Ectodermal cell (in vitro differentiated cells): Measurements from ENCODE around the gene PCDHA7.
"Not testable (repeated sequence)": the region's sequence is repeated elsewhere in the genome, so short reads cannot be mapped to it uniquely, and the experiment has no call there.

ENCODE experiments used
- H3K27ac ChIP-seq: 2 replicates; pipeline ENCODE4 v1.7.0; 2013; ENCODE audit warnings: mild to moderate bottlenecking, low read depth, low read length; ENCODE audit not compliant: insufficient read depth, poor library complexity, severe bottlenecking
- H3K27me3 ChIP-seq: 2 replicates; pipeline ENCODE4 v1.7.0; 2013; ENCODE audit warnings: mild to moderate bottlenecking, low read length; ENCODE audit not compliant: insufficient read depth, control insufficient read depth, poor library complexity, severe bottlenecking
- H3K36me3 ChIP-seq: one replicate; pipeline ENCODE4 v1.7.0; 2013; ENCODE audit warnings: low read length; ENCODE audit not compliant: control insufficient read depth, insufficient read depth
- H3K4me1 ChIP-seq: one replicate; pipeline ENCODE4 v1.7.0; 2013; ENCODE audit warnings: low read length; ENCODE audit not compliant: control insufficient read depth, insufficient read depth
- H3K4me3 ChIP-seq: 2 replicates; pipeline ENCODE4 v1.7.0; 2013; ENCODE audit warnings: low read depth, low read length, control low read depth; ENCODE audit not compliant: insufficient read depth
- H3K9me3 ChIP-seq: 2 replicates; pipeline ENCODE4 v1.7.0; 2013; ENCODE audit warnings: mild to moderate bottlenecking, low read length, moderate library complexity; ENCODE audit not compliant: control insufficient read depth
- WGBS, 2 experiments: methylation state at CpG; one replicate each; pipeline ENCODE4 v1.1.7; 2013; ENCODE audit warnings: missing lambda C conversion rate in 2 of 2; 5-methylcytosine and 5-hydroxymethylcytosine counted together

The PCDHA7 gene

DNA sequence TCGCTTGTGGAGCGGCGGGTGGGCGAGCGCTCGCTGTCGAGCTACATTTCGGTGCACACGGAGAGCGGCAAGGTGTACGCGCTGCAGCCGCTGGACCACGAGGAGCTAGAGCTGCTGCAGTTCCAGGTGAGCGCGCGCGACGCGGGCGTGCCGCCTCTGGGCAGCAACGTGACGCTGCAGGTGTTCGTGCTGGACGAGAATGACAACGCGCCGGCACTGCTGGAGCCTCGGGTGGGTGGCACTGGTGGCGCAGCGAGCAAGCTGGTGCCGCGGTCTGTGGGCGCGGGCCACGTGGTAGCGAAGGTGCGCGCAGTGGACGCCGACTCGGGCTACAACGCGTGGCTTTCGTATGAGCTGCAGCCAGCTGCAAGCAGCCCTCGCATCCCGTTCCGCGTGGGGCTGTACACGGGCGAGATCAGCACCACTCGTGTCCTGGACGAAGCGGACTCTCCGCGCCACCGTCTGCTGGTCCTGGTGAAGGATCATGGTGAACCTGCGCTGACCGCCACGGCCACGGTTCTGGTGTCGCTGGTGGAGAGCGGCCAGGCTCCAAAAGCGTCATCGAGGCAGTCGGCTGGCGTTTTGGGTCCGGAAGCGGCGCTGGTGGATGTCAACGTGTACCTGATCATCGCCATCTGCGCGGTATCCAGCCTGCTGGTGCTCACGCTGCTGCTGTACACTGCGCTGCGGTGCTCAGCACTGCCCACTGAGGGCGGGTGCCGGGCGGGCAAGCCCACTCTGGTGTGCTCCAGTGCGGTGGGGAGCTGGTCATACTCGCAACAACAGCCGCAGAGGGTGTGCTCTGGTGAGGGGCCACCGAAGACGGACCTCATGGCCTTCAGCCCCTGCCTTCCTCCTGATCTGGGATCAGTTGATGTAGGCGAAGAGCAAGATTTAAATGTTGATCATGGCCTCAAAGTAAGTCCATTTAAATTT lies 9.0 kb downstream of the PCDHA7 start:
- H3K9me3 ChIP-seq, result peaks cover 2% of the 10 kb centered on the region
- 96 to 97% methylated on average over 86 to 87 of the region's 87 CpGs for WGBS, 2 experiments
- H3K27ac ChIP-seq, result no peak overlapping the region
- H3K4me3 ChIP-seq, result no peak overlapping the region
- H3K27me3 ChIP-seq, result no peaks in the 10 kb centered on the region
- H3K36me3 ChIP-seq, result no peaks in the 10 kb centered on the region
- H3K4me1 ChIP-seq, result no peaks in the 10 kb centered on the region

DNA sequence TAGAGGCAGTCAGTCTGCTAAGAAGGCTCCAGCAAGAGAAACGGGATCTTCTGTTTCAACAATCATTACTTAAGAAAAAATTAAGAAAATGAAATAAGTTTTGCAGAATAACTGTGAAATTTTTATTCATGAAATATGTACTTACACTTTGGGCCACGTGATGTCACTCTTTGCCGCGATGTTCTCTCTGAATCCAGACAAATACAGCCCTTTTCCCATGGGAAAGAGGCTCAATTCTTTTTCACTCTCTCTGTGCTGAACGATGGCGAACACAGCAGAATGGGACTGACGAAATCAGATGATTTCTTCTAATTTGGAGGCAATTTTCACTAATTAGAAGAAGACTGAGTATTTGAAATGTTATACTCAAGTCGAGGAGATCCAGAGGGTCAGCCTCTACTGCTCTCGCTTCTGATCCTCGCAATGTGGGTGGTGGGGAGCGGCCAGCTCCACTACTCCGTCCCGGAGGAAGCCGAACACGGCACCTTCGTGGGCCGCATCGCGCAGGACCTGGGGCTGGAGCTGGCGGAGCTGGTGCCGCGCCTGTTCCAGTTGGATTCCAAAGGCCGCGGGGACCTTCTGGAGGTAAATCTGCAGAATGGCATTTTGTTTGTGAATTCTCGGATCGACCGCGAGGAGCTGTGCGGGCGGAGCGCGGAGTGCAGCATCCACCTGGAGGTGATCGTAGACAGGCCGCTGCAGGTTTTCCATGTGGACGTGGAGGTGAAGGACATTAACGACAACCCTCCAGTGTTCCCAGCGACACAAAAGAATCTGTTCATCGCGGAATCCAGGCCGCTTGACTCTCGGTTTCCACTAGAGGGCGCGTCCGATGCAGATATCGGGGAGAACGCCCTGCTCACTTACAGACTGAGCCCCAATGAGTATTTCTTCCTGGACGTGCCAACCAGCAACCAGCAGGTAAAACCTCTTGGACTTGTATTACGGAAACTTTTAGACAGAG lies 14.4 kb downstream of the PCDHA7 start, which contains the start of gene PCDHA9:
Gene PCDHA9 (plus strand): TSS at position 244 of the 964 bp plus-strand sequence. CDS start 114 bp downstream, at position 358.
- not testable (repeated sequence) for H3K4me3 ChIP-seq, H3K9me3 ChIP-seq, H3K4me1 ChIP-seq, H3K27me3 ChIP-seq, H3K36me3 ChIP-seq, H3K27ac ChIP-seq
- 87 to 95% methylated on average over 38 to 39 of the region's 48 CpGs for WGBS, 2 experiments

DNA sequence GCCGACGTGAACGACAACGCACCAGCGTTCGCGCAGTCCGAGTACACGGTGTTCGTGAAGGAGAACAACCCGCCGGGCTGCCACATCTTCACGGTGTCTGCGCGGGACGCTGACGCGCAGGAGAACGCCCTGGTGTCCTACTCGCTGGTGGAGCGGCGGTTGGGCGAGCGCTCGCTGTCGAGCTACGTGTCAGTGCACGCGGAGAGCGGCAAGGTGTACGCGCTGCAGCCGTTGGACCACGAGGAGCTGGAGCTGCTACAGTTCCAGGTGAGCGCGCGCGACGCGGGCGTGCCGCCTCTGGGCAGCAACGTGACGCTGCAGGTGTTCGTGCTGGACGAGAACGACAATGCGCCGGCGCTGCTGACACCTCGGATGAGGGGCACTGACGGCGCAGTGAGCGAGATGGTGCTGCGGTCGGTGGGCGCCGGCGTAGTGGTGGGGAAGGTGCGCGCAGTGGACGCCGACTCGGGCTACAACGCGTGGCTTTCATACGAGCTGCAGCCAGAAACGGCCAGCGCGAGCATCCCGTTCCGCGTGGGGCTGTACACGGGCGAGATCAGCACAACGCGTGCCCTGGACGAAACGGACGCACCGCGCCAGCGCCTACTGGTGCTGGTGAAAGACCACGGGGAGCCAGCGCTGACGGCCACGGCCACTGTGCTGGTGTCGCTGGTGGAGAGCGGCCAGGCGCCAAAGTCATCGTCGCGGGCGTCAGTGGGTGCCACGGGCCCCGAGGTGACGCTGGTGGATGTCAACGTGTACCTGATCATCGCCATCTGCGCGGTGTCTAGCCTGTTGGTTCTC lies 16.0 kb downstream of the PCDHA7 start:
- not testable (repeated sequence) for H3K27ac ChIP-seq, H3K9me3 ChIP-seq, H3K4me3 ChIP-seq, H3K27me3 ChIP-seq, H3K36me3 ChIP-seq, H3K4me1 ChIP-seq
- WGBS, 2 experiments, result 97% methylated on average over 101 of the region's 101 CpGs

DNA sequence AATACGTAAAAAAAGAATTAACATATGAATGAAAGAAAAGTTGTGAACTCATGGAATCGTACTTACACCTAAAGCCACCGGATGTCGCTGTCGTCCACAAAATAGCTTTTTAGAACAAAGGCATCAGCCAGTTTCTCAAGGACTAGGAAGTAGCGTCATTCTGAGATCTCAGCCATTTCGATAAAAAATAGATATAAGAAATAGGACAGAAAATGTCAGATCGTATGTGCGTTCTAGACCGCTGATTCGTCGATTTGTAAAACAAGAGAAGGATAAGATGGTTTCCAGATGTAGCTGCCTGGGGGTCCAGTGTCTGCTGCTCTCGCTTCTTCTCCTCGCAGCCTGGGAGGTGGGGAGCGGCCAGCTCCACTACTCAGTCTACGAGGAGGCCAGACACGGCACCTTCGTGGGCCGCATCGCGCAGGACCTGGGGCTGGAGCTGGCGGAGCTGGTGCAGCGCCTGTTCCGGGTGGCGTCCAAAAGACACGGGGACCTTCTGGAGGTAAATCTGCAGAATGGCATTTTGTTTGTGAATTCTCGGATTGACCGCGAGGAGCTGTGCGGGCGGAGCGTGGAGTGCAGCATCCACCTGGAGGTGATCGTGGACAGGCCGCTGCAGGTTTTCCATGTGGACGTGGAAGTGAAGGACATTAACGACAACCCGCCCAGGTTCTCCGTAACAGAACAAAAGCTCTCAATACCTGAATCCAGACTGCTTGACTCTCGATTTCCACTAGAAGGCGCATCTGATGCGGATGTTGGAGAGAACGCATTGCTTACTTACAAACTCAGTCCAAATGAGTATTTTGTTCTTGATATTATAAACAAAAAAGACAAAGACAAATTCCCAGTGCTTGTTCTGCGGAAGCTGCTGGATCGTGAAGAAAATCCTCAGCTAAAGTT lies 22.0 kb downstream of the PCDHA7 start, which contains the start of gene PCDHA10:
Gene PCDHA10 (plus strand): TSS at position 126 of the 903 bp plus-strand sequence. CDS start 152 bp downstream, at position 278.
- Histone ChIP-seq H3K27ac (no peak within 1 kb of the TSS), H3K4me1 (no peaks in the 10 kb centered on the region), H3K4me3 (no peak within 1 kb of the TSS), H3K9me3 (no peaks in the 10 kb centered on the region), H3K36me3 (peaks cover under 1% of the 10 kb centered on the region), H3K27me3 (no peaks in the 10 kb centered on the region)
- 90 to 92% methylated on average over 43 to 44 of the region's 44 CpGs for WGBS, 2 experiments

- peaks cover 3% of the 10 kb centered on the region for H3K36me3 ChIP-seq
- H3K4me1 ChIP-seq, result no peaks in the 10 kb centered on the region
- WGBS, 2 experiments, result 96 to 97% methylated on average over 94 of the region's 94 CpGs
- no peaks in the 10 kb centered on the region for H3K9me3 ChIP-seq
- no peak overlapping the region for H3K4me3 ChIP-seq
- H3K27me3 ChIP-seq, result no peaks in the 10 kb centered on the region
- H3K27ac ChIP-seq, result no peak overlapping the region
Measured at GRCh38 chr5:140857177-140857986, 23.3 kb downstream of the PCDHA7 start.

DNA sequence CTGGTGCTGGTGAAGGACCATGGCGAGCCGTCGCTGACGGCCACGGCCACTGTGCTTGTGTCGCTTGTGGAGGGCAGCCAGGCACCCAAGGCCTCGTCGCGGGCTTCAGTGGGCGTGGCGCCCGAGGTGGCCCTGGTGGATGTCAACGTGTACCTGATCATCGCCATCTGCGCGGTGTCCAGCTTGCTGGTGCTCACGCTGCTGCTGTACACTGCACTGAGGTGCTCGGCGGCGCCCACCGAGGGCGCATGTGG lies 23.8 kb downstream of the PCDHA7 start:
- WGBS, 2 experiments, result 96 to 98% methylated on average over 22 of the region's 22 CpGs
- peaks cover 3% of the 10 kb centered on the region for H3K36me3 ChIP-seq
- no peaks in the 10 kb centered on the region for H3K27me3 ChIP-seq
- H3K9me3 ChIP-seq, result no peaks in the 10 kb centered on the region
- no peaks in the 10 kb centered on the region for H3K4me1 ChIP-seq
- H3K4me3 ChIP-seq, result no peak overlapping the region
- no peak overlapping the region for H3K27ac ChIP-seq

- H3K9me3 ChIP-seq, result no peaks in the 10 kb centered on the region
- WGBS, 2 experiments, result 96 to 97% methylated on average over 76 of the region's 76 CpGs
- H3K36me3 ChIP-seq, result peaks cover 3% of the 10 kb centered on the region
- H3K27ac ChIP-seq, result no peak overlapping the region
- H3K4me3 ChIP-seq, result no peak overlapping the region
- H3K4me1 ChIP-seq, result no peaks in the 10 kb centered on the region
- no peaks in the 10 kb centered on the region for H3K27me3 ChIP-seq
Measured at GRCh38 chr5:140862441-140863295, 28.6 kb downstream of the PCDHA7 start.
